ENCODE data around the gene SERINC5.
"Not testable (repeated sequence)": the region's sequence is repeated elsewhere in the genome, so short reads cannot be mapped to it uniquely, and the experiment has no call there.

The SERINC5 gene

GRCh38 chr5:80282054-80282453 lies 26.2 kb upstream of the SERINC5 start:
- Histone ChIP-seq H3K27ac (no peak overlapping the region), H3K36me3 (no peaks in the 10 kb centered on the region), H3K27me3 (no peaks in the 10 kb centered on the region), H3K9me3 (no peaks in the 10 kb centered on the region), H3K4me1 (no peaks in the 10 kb centered on the region), H3K4me3 (no peak overlapping the region)
- DNase-seq, result no peak
- no peak for TF ChIP-seq CTCF (IDR thresholded peaks at IDR 0.05)
- intact Hi-C loops (cut with DNase I; ENCODE audit: low total_unique reads), result no loop called here

- Histone ChIP-seq H3K36me3 (no peaks in the 10 kb centered on the region), H3K27ac (no peak overlapping the region), H3K4me1 (no peaks in the 10 kb centered on the region), H3K4me3 (no peak overlapping the region), H3K9me3 (no peaks in the 10 kb centered on the region), H3K27me3 (no peaks in the 10 kb centered on the region)
- intact Hi-C loops (cut with DNase I; ENCODE audit: low total_unique reads), result no loop called here
- no peak for TF ChIP-seq CTCF (IDR thresholded peaks at IDR 0.05)
- no peak for DNase-seq
Measured at GRCh38 chr5:80277191-80277590, 21.3 kb upstream of the SERINC5 start.

GRCh38 chr5:80276186-80276585 lies 20.3 kb upstream of the SERINC5 start:
- intact Hi-C loops (cut with DNase I; ENCODE audit: low total_unique reads), result no loop called here

GRCh38 chr5:80275347-80275746 lies 19.5 kb upstream of the SERINC5 start:
- intact Hi-C loops (cut with DNase I; ENCODE audit: low total_unique reads), result no loop called here
- Histone ChIP-seq H3K27me3 (no peaks in the 10 kb centered on the region), H3K9me3 (no peaks in the 10 kb centered on the region), H3K4me1 (no peaks in the 10 kb centered on the region), H3K4me3 (no peak overlapping the region), H3K27ac (no peak overlapping the region), H3K36me3 (no peaks in the 10 kb centered on the region)
- no peak for DNase-seq
- peak in 1 of 2 experiments; percentile 20 for TF ChIP-seq CTCF (IDR thresholded peaks at IDR 0.05)

More at GRCh38 chr5:80276186-80276585, 20.3 kb upstream of the SERINC5 start:
- Histone ChIP-seq H3K27me3 (no peaks in the 10 kb centered on the region), H3K4me1 (no peaks in the 10 kb centered on the region), H3K27ac (no peak overlapping the region), H3K4me3 (no peak overlapping the region), H3K9me3 (no peaks in the 10 kb centered on the region), H3K36me3 (no peaks in the 10 kb centered on the region)
- no peak for DNase-seq
- TF ChIP-seq CTCF (IDR thresholded peaks at IDR 0.05), result no peak

- intact Hi-C loops (cut with DNase I; ENCODE audit: low total_unique reads); H3K27me3 ChIP-seq; H3K27ac ChIP-seq; H3K36me3 ChIP-seq; H3K4me3 ChIP-seq; DNase-seq; H3K9me3 ChIP-seq; H3K4me1 ChIP-seq: not testable (repeated sequence)
Measured at GRCh38 chr5:80270543-80270942, 14.7 kb upstream of the SERINC5 start.

- TF ChIP-seq CTCF (IDR thresholded peaks at IDR 0.05), result no peak
- no peak overlapping the region for H3K27ac ChIP-seq
- no peaks in the 10 kb centered on the region for H3K9me3 ChIP-seq
- no peaks in the 10 kb centered on the region for H3K4me1 ChIP-seq
- intact Hi-C loops (cut with DNase I; ENCODE audit: low total_unique reads), result no loop called here
- H3K36me3 ChIP-seq, result no peaks in the 10 kb centered on the region
- no peaks in the 10 kb centered on the region for H3K27me3 ChIP-seq
- no peak overlapping the region for H3K4me3 ChIP-seq
- DNase-seq, result no peak
Measured at GRCh38 chr5:80269991-80270438, 14.2 kb upstream of the SERINC5 start.
